Activated effector memory CD4-positive, alpha-beta T cell treated with anti-CD3 and anti-CD28 coated beads, Interleukin-2, amount 50 U/mL, for 16 hours (primary cell): ENCODE measurements around the gene PARP1.
"Not testable (repeated sequence)": the region's sequence is repeated elsewhere in the genome, so short reads cannot be mapped to it uniquely, and the experiment has no call there.

Experiments used
- DNase-seq: peaks from one replicate; pipeline ENCODE4 v3.0.0-alpha.2; 2020

PARP1 gene

GRCh38 chr1:226407497-226408284, at the start of gene PARP1:
Gene PARP1, minus strand, starts transcription at chr1:226408093. Its CDS starts 164 bp downstream, at chr1:226407929.
- DNase-seq = peak; percentile 96

GRCh38 chr1:226457307-226457712, 49.4 kb upstream of the PARP1 start:
- DNase-seq = peak; percentile 71

- DNase-seq = no peak
Observed at GRCh38 chr1:226455843-226456242, 48.0 kb upstream of the PARP1 start.

GRCh38 chr1:226454349-226454748, 46.5 kb upstream of the PARP1 start:
- DNase-seq = no peak

GRCh38 chr1:226453015-226453704, 45.3 kb upstream of the PARP1 start:
- no peak for DNase-seq

GRCh38 chr1:226450688-226451087, 42.8 kb upstream of the PARP1 start:
- DNase-seq = no peak

- no peak for DNase-seq
Observed at GRCh38 chr1:226449823-226450222, 41.9 kb upstream of the PARP1 start.

GRCh38 chr1:226447932-226448665, 40.2 kb upstream of the PARP1 start:
- DNase-seq = no peak

GRCh38 chr1:226446094-226446493, 38.2 kb upstream of the PARP1 start:
- no peak for DNase-seq

- peak; percentile 80 for DNase-seq
Observed at GRCh38 chr1:226444901-226445300, 37.0 kb upstream of the PARP1 start.

GRCh38 chr1:226443439-226443838, 35.5 kb upstream of the PARP1 start:
- no peak for DNase-seq

- no peak for DNase-seq
Observed at GRCh38 chr1:226443033-226443432, 35.1 kb upstream of the PARP1 start.

GRCh38 chr1:226441629-226442028, 33.7 kb upstream of the PARP1 start:
- no peak for DNase-seq

- no peak for DNase-seq
Observed at GRCh38 chr1:226440512-226440911, 32.6 kb upstream of the PARP1 start.

- DNase-seq = no peak
Observed at GRCh38 chr1:226438007-226438406, 30.1 kb upstream of the PARP1 start.

GRCh38 chr1:226436855-226437491, 29.1 kb upstream of the PARP1 start:
- no peak for DNase-seq

GRCh38 chr1:226436472-226436854, 28.6 kb upstream of the PARP1 start:
- DNase-seq = no peak

GRCh38 chr1:226433341-226433720, 25.4 kb upstream of the PARP1 start:
- no peak for DNase-seq

GRCh38 chr1:226432586-226433340, 24.9 kb upstream of the PARP1 start:
- DNase-seq = no peak

- DNase-seq = not testable (repeated sequence)
Observed at GRCh38 chr1:226431898-226432297, 24.0 kb upstream of the PARP1 start.

- DNase-seq = no peak
Observed at GRCh38 chr1:226429858-226430715, 22.2 kb upstream of the PARP1 start.
